B cell (primary cell): ENCODE measurements around the gene CDADC1.

Experiments
- CTCF ChIP-seq: fragments of 200-600 bp; IDR thresholded peaks from one replicate; pipeline ENCODE4 v1.8.0; 2022; ENCODE audit warnings: antibody characterized with exemption, mild to moderate bottlenecking
- EZH2 ChIP-seq: IDR thresholded peaks from 2 replicates; pipeline ENCODE4 v1.6.1; 2012; ENCODE audit warnings: borderline replicate concordance, low read depth, mild to moderate bottlenecking, moderate library complexity, low read length; ENCODE audit not compliant: insufficient read depth, poor library complexity, severe bottlenecking

GRCh38 chr13:49307365-49307764 is 59.6 kb downstream of the CDADC1 start:
- no peak for TF ChIP-seq CTCF
- TF ChIP-seq EZH2, result no peak
